Activated CD4-positive, CD25-positive, alpha-beta regulatory T cell treated with anti-CD3 and anti-CD28 coated beads, Interleukin-2, amount 50 U/mL, for 72 hours (primary cell): ENCODE results near the gene PPP1R3C.

ENCODE experiments used
- DNase-seq: peaks from one replicate; pipeline ENCODE4 v3.0.0; 2021

The PPP1R3C gene

GRCh38 chr10:91597197-91597881 is 35.5 kb downstream of the PPP1R3C start:
- no peak for DNase-seq

GRCh38 chr10:91596825-91597196 is 36.1 kb downstream of the PPP1R3C start:
- no peak for DNase-seq

DNA sequence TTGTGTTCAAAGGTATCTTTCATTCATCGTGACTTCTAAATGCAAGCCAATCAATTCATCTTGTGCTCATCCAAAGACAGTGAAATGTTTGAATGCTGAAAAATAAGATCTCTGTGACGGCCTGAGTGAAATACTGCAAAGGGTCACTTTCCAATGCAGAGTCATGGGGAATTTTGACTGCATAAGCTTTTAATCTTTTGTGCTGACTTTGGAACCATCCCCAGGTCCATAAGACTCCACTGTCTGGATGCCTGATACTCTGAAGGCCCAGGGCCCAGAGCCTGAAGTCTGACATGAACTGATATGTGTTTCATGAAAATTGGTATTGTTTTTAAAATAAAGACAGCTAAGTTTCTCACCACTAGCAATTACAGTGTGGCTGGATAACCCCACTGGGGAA is 39.0 kb downstream of the PPP1R3C start:
- no peak for DNase-seq

DNA sequence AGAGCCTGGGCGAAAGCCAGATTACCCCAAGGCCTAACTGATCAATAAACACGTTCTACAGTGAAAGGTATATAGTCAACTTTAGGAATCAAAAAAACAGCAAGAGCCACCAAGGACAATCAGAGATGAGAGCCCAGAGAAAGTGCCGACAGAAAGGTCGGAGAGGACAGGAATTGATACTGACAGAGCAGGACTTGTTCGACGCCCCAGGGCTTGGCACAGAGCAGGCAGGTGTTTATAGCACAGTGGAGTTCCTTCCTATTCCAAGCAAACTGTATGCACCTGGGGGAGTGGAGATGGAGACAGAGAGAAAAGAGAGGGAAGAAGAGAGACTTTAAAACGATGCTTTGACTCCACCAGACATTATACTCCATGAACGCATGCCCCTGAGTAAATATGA is 39.5 kb downstream of the PPP1R3C start:
- no peak for DNase-seq

DNA sequence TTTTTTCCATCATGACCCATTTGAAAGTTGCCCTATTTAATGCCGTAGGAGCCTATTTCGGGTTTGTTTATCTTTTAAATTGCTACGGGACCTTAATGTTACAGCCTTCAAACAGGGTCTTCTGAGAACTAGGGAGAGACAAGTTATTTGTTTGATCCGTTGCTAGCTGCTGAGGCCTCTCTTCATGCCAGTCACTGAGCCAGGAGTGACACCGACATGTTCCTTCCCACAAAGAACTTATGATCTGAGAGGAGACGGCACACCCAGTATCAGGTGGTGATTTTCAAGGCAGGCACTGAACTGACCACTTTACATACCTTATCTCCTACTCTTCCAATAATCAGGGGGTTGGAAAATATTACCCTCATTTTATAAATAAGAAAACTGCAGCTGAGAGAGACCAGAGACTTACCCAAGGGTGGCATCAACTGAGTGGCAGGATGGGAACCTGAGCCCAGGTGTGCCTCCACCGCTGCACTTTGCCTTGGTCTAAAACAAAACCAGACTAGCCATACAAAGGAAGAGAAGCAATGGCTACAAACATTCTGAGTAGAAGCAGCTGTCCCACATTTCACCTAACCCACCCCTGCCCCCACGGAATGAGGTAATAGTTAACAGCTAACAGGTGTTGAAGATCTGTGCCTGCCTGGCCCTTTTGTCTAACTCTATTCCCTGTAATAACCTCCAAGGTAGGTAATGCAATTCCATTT is 40.5 kb downstream of the PPP1R3C start:
- DNase-seq = no peak

- no peak for DNase-seq
Measured at GRCh38 chr10:91591797-91592174, 41.1 kb downstream of the PPP1R3C start.

DNA sequence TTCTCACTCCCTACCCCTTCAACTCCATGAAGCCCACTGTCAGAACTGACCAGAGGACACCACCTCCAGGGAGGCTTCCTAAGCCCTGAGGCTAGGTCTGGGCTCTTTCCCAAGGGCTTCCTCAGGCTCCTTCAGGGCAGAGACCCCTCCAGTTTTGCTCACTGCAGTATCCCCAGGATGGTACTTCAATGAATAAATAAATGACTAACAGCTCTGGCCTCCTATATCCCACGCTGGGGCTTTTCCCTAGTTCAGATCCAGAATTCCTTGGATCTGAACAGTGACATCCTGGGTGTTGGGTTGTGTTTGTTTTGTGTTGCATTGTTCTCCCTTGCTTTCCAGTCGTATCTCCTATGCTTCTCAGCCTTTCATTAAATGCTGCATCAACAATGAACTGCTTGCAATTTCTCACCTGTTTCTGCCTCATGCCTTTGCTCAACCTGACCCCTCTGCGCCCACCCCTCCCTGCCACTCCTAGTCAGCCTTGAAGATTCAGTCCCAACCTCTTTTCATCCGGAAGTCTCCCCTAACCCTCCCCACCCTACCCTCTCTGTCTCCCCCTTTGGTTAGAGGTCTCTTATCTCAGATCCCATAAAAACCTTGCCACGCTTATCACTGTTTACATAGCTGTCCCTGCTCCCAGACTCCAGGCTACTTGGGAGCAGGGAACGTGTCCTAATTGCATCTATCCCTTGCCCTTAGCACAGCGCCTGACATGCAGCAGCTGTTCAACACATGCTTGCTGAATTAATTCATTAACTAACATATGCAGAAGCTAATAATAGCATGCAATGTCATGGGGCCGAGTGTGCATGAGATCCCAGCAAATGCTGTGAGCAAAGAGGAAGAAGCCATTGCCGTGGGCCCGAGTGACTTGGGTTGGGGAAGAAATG is 41.7 kb downstream of the PPP1R3C start:
- no peak for DNase-seq

- DNase-seq = no peak
Measured at GRCh38 chr10:91590142-91590903, 42.5 kb downstream of the PPP1R3C start.

GRCh38 chr10:91589658-91590035 is 43.2 kb downstream of the PPP1R3C start:
- DNase-seq = no peak

GRCh38 chr10:91589015-91589657 is 43.7 kb downstream of the PPP1R3C start:
- no peak for DNase-seq

DNA sequence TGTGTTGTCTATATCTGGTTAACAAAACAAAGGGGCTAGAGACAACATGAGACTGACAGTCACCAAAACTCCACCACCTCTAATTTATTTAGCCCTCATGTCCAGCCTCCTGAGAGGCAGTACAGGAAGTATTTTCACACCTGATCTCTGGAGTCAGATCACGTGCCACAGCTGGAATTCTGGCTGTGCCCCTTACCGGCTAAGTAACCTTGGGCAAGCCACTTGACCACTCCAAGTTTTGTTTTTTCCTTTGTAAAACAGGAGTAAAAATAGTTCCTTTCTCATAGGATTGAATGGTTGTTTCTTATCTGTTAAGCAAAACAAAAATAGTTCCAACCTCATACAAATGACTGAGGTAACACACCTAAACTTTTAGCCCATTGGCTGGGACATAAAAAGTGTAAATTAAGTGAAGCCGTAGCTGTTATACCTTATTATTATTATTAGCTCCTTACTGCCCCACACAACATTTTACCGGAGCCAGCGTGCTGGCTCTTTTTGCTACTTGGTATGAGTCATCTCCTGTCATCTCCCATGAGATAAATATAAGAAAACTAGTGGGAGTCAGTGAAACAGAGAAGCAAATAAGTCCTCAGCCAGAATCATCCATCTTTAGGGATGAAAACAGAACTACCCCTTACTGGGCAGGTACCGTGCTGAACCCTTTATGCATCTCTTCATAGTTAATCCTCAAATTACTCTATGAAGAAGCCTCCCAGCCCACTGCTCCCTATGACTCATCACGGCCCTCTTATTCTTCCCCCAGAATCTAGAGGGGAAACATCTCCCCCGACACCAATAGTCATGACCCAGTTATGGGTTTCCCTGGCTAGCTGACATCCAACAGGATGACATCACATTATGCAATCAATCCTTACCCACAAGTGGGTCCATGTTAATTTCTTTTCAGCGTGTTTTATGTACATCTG is 44.9 kb downstream of the PPP1R3C start:
- DNase-seq = no peak

DNA sequence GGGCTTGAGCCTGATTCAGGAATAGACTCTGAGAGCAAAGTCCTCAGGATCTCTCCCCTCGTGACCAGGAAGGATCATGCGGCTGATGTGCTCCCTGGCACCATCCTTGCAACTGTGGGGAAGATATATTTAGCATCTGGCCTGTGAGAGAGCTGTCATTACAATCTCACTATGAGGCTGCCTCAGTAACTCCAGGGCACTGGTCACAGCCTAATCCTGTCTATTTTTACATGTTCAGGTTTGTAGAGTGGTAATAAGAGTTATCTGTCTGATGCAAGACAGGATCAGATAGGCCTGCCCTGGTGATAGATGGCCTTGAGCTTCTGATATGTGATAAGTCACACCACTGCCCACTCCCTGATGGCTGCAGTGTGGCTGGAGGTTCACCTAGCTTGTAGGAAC is 50.7 kb downstream of the PPP1R3C start:
- no peak for DNase-seq

DNA sequence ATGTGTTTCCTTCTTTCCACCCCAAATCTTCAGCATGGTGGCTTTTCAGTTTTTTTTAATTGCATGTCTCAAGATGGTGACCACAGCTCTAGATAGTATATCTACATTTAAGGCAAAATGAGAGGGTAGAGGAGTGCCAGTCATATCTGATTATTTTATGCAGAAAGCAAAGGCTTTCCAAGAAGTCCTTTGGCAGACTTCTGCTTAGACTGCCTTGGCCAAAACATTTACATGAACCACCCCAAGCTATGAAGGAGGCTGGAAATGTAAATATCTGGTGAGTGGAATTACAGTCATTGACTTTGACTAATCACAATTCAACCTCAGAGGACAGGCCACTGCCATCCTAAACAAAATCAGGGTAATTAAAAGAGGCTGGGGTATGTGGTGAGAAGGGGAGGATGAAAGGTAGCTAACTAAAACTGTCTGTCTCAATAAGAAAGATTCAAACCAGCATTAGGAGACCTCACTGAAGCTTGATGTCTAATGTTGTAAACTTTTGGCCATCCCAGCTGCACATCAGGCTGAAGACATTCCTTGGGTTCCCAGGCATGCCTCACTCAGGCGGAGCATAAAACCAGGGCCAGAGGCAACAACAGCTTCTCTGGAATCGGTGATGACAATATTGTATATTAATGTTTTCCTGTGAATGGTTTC is 53.4 kb downstream of the PPP1R3C start:
- DNase-seq = no peak
